Lung (tissue), 12 donors: ENCODE measurements around the gene SLC13A5. TPM values are rescaled to one million over a fixed set of nuclear protein-coding genes. Genes with fewer than 3 reads are reported as not detected.

Source experiments
- ATAC-seq: fragments of 200-7000 bp; cut with Tn5 transposase; one replicate; pipeline ENCODE4 v1.9.1; 2020; ENCODE audit warnings: moderate number of reproducible peaks; ENCODE audit not compliant: insufficient read depth, low FRiP score
- DNase-seq, 3 donors: peaks; one replicate each; pipeline ENCODE4 v3.0.0-alpha.2; 2013 to 2017
- H3K27ac ChIP-seq, 2 donors: one replicate each; pipeline ENCODE4 v1.5.1; 2013; ENCODE audit warnings: mild to moderate bottlenecking in 2 of 2, moderate library complexity in 2 of 2, control low read depth in 1 of 2, inconsistent platforms in 1 of 2, low read depth in 1 of 2, low read length in 1 of 2
- H3K27me3 ChIP-seq, 3 donors: one replicate each; pipeline ENCODE4 v1.5.1; 2013; ENCODE audit warnings: low read length in 2 of 3; ENCODE audit not compliant: control insufficient read depth in 3 of 3, insufficient read depth in 3 of 3
- H3K36me3 ChIP-seq, 4 donors: one replicate each; pipeline ENCODE4 v1.5.1; 2013; ENCODE audit warnings: low read length in 4 of 4, mild to moderate bottlenecking in 1 of 4, moderate library complexity in 1 of 4; ENCODE audit not compliant: control insufficient read depth in 4 of 4, insufficient read depth in 4 of 4
- H3K4me1 ChIP-seq, 5 donors: one replicate each; pipeline ENCODE4 v1.5.1; 2013; ENCODE audit warnings: low read length in 5 of 5, mild to moderate bottlenecking in 2 of 5, moderate library complexity in 1 of 5; ENCODE audit not compliant: control insufficient read depth in 5 of 5, insufficient read depth in 5 of 5
- H3K4me3 ChIP-seq: one replicate; pipeline ENCODE4 v1.5.1; 2013; ENCODE audit warnings: mild to moderate bottlenecking, control low read depth, moderate library complexity
- H3K9ac ChIP-seq, 2 donors: one replicate each; pipeline ENCODE4 v1.5.1; 2013; ENCODE audit warnings: low read length in 2 of 2, control low read depth in 1 of 2; ENCODE audit not compliant: insufficient read depth in 1 of 2
- H3K9me3 ChIP-seq, 4 donors: one replicate each; pipeline ENCODE4 v1.5.1; 2013; ENCODE audit warnings: low read length in 3 of 4, mild to moderate bottlenecking in 1 of 4, moderate library complexity in 1 of 4; ENCODE audit not compliant: control insufficient read depth in 4 of 4, insufficient read depth in 3 of 4
- CTCF ChIP-seq: IDR thresholded peaks from 2 replicates; pipeline ENCODE4 v1.5.1; 2012; ENCODE audit warnings: mild to moderate bottlenecking; ENCODE audit errors: control extremely low read depth, extremely low read depth
- WGBS, 2 donors: extraction: QIAGEN DNeasy Blood & Tissue Kit; methylation state at CpG; one replicate each; pipeline ENCODE4 v1.1.7; 2013; 5-methylcytosine and 5-hydroxymethylcytosine counted together
- polyA plus RNA-seq, 2 donors: library from polyadenylated mRNA; stranded (reverse); fragments of 200-250 nt; gene quantifications; one replicate each; pipeline ENCODE4 v1.2.1, GENCODE V29; 2013
- total RNA-seq, 2 donors: library from RNA; depleted of rRNA in 1 of 2; stranded (reverse); fragments of >200 nt in 1 of 2; gene quantifications; one replicate each; pipeline ENCODE4 v1.2.1, GENCODE V29; 2014 to 2021
- donor health status: control.
- donor health status: control.
- donor health status: Bipolar disorder and iron deficiency.
- donor health status: healthy.
- donor health status: DM: yes; HTN: yes; CAD: no.

The SLC13A5 gene
- total and polyA plus RNA-seq, 4 donors = 0.18 TPM; not detected in 3

DNA sequence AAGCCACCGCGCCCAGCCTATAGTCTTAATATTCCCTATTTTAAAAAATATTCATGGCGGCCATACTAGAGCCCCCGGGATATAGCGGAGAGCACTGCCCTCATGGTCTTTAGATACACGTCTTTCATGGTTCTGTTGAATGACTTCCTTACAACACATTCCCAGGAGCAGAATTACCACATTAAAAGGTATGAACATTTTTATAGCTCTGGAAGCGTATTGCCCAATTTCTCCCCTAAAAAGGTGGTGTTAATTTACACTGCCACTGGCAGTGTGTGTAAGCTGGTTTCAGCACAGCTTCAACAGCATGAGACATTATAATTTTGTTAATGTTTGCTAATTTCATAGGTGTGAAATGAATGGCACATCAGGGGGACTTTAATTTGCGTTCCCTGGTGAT is 42.6 kb downstream of the SLC13A5 start:
- ATAC-seq = no peak
- 93 to 94% methylated on average over 8 of the region's 8 CpGs for WGBS, 2 donors
- H3K27me3 ChIP-seq = peaks cover 0 to 7% (median 4%) of the 10 kb centered on the region in 3 donors
- no peaks in the 10 kb centered on the region for H3K36me3 ChIP-seq
- H3K9ac ChIP-seq = no peak overlapping the region
- no peak for DNase-seq
- H3K4me3 ChIP-seq = no peak overlapping the region
- no peaks in the 10 kb centered on the region for H3K9me3 ChIP-seq
- no peaks in the 10 kb centered on the region for H3K4me1 ChIP-seq
- H3K27ac ChIP-seq = no peak overlapping the region
- TF ChIP-seq CTCF = no peak

DNA sequence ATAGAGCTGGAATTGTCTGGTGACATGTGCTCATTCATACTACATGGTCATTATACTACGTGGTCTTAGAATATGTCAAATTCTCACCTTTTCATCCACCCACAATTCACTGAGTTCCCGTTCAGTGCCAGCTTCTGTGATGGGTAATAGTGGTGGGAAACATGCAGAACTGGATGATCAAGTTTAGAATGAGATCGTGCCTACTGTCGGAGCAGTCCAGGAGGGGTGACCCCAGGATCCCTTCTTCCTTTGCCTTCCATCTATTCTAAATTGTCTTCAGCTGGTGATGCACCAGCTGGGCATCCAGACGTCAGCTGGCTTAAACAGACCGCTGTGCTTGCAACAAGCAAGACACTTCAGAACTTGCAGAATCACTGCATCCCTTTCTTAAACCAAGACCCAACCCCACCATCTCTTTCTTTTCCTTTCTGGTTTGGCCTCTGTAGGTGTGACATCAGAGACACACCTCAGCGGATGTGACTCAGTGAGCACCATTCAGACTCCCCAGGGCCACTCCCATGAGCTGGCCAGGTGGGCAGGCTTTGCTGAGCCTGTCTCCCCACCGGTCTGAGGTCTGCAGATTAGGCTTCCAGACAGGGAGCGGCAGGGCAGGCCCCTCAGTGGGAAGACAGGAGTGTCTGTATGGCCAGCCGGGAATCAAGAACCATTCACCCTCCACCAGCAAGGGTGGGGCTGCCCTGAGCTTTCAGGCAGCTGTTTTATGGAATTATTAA is 43.5 kb downstream of the SLC13A5 start:
- no peak overlapping the region for H3K27ac ChIP-seq
- peaks cover 0 to 7% (median 4%) of the 10 kb centered on the region in 3 donors for H3K27me3 ChIP-seq
- TF ChIP-seq CTCF = no peak
- no peak overlapping the region for H3K9ac ChIP-seq
- no peak overlapping the region for H3K4me3 ChIP-seq
- H3K4me1 ChIP-seq = no peaks in the 10 kb centered on the region
- DNase-seq (no peak), ATAC-seq (no peak)
- no peaks in the 10 kb centered on the region for H3K9me3 ChIP-seq
- H3K36me3 ChIP-seq = no peaks in the 10 kb centered on the region
- 78 to 84% methylated on average over 10 of the region's 10 CpGs for WGBS, 2 donors

DNA sequence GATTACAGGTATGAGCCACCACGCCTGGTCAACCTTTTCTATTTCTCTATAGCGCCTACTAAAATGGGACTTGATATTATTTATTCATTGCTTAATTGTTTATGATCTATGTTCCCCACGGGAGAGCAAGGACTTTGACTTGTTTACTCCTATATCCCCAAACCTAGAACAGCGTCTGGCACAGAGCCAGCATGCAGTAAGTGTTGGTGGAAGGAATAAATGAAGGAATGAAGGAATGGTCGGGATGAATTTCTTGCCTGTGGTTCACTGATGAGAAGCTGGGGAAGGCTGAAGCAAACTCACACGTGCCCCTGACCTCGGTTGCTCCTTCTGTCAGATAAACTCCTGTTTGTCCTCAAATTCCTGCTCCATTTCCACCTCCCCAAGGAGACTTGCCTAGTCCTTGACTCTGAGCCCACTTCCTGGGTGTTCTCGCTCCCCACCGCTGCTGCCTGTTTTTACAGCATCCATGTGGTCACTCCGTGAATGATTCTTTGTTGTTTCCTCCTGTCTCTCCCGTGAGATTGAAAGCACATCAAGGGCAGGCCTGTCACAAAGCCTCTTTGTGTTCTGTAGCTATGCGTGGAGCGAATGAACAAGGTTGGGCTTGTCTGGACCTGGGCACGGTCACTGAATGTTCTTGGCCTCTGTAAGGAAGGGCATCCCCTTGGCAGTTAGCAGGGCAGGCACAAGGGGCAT is 44.3 kb downstream of the SLC13A5 start:
- 75 to 84% methylated on average over 14 of the region's 14 CpGs for WGBS, 2 donors
- DNase-seq (no peak), ATAC-seq (no peak)
- no peak for TF ChIP-seq CTCF
- Histone ChIP-seq H3K4me1 (no peaks in the 10 kb centered on the region), H3K36me3 (no peaks in the 10 kb centered on the region), H3K4me3 (no peak overlapping the region), H3K27me3 (peaks cover 0 to 7% (median 4%) of the 10 kb centered on the region in 3 donors), H3K9me3 (no peaks in the 10 kb centered on the region), H3K9ac (no peak overlapping the region), H3K27ac (no peak overlapping the region)
